CD4-positive, alpha-beta T cell treated with Interleukin-2 at 100 ng/mL for 4 hours (primary cell): ENCODE results near the gene SYNE3.

Experiments
- DNase-seq: peaks from one replicate; pipeline ENCODE4 v3.0.0-alpha.2; 2020; ENCODE audit warnings: low spot score

SYNE3 gene

GRCh38 chr14:95516554-95517181 lies at the start of gene SYNE3:
SYNE3 (minus strand) TSS chr14:95516650; CDS start chr14:95475821, 40,829 bp downstream.
- DNase-seq: peak; percentile 53

GRCh38 chr14:95564060-95564459 lies 47.6 kb upstream of the SYNE3 start:
- no peak for DNase-seq

GRCh38 chr14:95562892-95563685 lies 46.6 kb upstream of the SYNE3 start:
- DNase-seq: no peak

- DNase-seq: peak; percentile 83
Observed at GRCh38 chr14:95561001-95561412, 44.6 kb upstream of the SYNE3 start.

GRCh38 chr14:95559203-95559602 lies 42.8 kb upstream of the SYNE3 start:
- no peak for DNase-seq

- DNase-seq: no peak
Observed at GRCh38 chr14:95557832-95558231, 41.4 kb upstream of the SYNE3 start.

GRCh38 chr14:95557291-95557690 lies 40.8 kb upstream of the SYNE3 start:
- no peak for DNase-seq

- DNase-seq: no peak
Observed at GRCh38 chr14:95555053-95555452, 38.6 kb upstream of the SYNE3 start.

GRCh38 chr14:95553141-95553540 lies 36.7 kb upstream of the SYNE3 start:
- no peak for DNase-seq

- no peak for DNase-seq
Observed at GRCh38 chr14:95551435-95551834, 35.0 kb upstream of the SYNE3 start.

GRCh38 chr14:95549656-95550585 lies 33.5 kb upstream of the SYNE3 start:
- DNase-seq: no peak

- no peak for DNase-seq
Observed at GRCh38 chr14:95548328-95548929, 32.0 kb upstream of the SYNE3 start.

- DNase-seq: no peak
Observed at GRCh38 chr14:95547626-95548327, 31.3 kb upstream of the SYNE3 start.

- no peak for DNase-seq
Observed at GRCh38 chr14:95547272-95547625, 30.8 kb upstream of the SYNE3 start.

- DNase-seq: peak; percentile 7
Observed at GRCh38 chr14:95545515-95546168, 29.2 kb upstream of the SYNE3 start.

- no peak for DNase-seq
Observed at GRCh38 chr14:95544588-95544987, 28.1 kb upstream of the SYNE3 start.

GRCh38 chr14:95543021-95543420 lies 26.6 kb upstream of the SYNE3 start:
- DNase-seq: no peak

- DNase-seq: no peak
Observed at GRCh38 chr14:95541932-95542930, 25.8 kb upstream of the SYNE3 start.

- DNase-seq: no peak
Observed at GRCh38 chr14:95541346-95541745, 24.9 kb upstream of the SYNE3 start.
